ENCODE measurements around the gene ASMT.
"Not testable (repeated sequence)": the region's sequence is repeated elsewhere in the genome, so short reads cannot be mapped to it uniquely, and the experiment has no call there.

ASMT gene

GRCh38 chrX:1657367-1658070, 42.7 kb downstream of the ASMT start:
- CTCF ChIA-PET, result no interaction called here
- Mint-ChIP-seq H3K27ac (peak overlapping the region; percentile 92), H3K4me3 (peak overlapping the region; percentile 98), H3K9me3 (no peaks in the 10 kb centered on the region), H3K27me3 (no peaks in the 10 kb centered on the region), H3K36me3 (peaks cover 22% of the 10 kb centered on the region), H3K4me1 (peaks cover 39% of the 10 kb centered on the region)
- peak; percentile 71 for DNase-seq

GRCh38 chrX:1658071-1658491, 43.2 kb downstream of the ASMT start:
- H3K4me3 Mint-ChIP-seq, result peak overlapping the region; percentile 98
- DNase-seq, result peak; percentile 26
- CTCF ChIA-PET, result no interaction called here
- H3K36me3 Mint-ChIP-seq, result peaks cover 23% of the 10 kb centered on the region
- no peaks in the 10 kb centered on the region for H3K9me3 Mint-ChIP-seq
- H3K27ac Mint-ChIP-seq, result peak overlapping the region; percentile 92
- no peaks in the 10 kb centered on the region for H3K27me3 Mint-ChIP-seq
- H3K4me1 Mint-ChIP-seq, result peaks cover 41% of the 10 kb centered on the region

DNA sequence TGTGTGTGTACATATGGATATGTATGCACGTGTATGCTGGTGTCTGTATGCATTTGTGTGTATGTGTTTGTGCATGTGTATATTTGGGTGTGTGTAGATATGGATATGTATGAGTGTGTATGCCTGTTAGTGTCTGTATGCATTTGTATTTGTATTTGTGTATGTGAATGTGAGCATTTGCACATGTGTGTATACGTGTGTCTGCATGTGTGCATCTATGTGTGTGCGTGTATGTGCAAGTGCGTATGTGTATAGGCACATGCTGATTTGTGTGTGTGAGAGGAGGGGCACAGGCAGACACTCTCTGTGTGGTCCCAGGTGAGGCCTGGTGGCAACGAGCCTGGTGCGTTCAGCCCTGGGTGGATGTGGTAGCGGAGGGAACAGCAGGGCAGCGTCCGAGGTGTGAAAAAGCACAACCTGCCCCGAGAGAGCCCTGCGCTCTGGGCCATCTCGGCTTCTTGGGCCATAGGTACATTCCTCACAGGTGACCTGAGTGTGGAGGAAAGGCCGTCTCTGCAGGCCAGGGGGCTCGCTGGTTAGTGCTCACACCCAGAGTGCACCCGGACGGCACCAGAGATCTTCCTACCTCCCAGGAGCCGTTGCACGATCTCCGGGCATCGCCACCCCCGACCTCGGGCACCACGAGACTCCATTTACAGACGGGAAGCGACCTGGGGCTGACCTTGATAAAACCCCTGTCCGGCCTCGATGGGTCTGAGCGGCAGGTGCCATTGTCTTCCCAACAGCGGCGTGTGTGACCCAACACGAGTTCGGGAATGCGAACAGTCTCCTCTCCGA, 45.0 kb downstream of the ASMT start:
- no peak for DNase-seq
- peaks cover 52% of the 10 kb centered on the region for H3K4me1 Mint-ChIP-seq
- H3K36me3 Mint-ChIP-seq, result peaks cover 33% of the 10 kb centered on the region

GRCh38 chrX:1661048-1661921, 46.4 kb downstream of the ASMT start:
- Mint-ChIP-seq H3K9me3 (no peaks in the 10 kb centered on the region), H3K27ac (peak overlapping the region; percentile 98), H3K27me3 (no peaks in the 10 kb centered on the region), H3K4me3 (peak overlapping the region; percentile 83), H3K4me1 (peaks cover 60% of the 10 kb centered on the region), H3K36me3 (peaks cover 45% of the 10 kb centered on the region)
- CTCF ChIA-PET, result no interaction called here
- peak; percentile 98 for DNase-seq

More for the DNA sequence above, 45.0 kb downstream of the ASMT start:
- peak overlapping the region; percentile 98 for H3K4me3 Mint-ChIP-seq
- H3K27me3 Mint-ChIP-seq, result no peaks in the 10 kb centered on the region
- H3K9me3 Mint-ChIP-seq, result no peaks in the 10 kb centered on the region
- H3K27ac Mint-ChIP-seq, result peak overlapping the region; percentile 72
- CTCF ChIA-PET, result no interaction called here

DNA sequence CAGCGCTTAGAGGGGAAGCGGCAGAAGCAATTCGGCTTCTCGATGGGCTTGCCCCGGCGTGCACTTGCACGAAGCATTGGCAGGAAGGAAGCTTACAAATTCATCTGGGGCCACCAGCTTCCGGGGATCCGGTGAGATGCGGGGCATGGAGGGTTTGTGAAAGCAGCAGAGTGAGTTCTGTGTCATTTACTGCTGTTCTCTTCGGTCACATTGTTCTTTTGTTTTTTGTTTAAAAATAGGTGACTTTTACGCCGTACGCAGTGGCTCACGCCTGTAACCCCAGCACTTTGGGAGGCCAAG, 47.0 kb downstream of the ASMT start:
- Mint-ChIP-seq H3K4me3 (peak overlapping the region; percentile 83), H3K27me3 (no peaks in the 10 kb centered on the region), H3K9me3 (no peaks in the 10 kb centered on the region), H3K4me1 (peaks cover 57% of the 10 kb centered on the region), H3K36me3 (peaks cover 48% of the 10 kb centered on the region), H3K27ac (peak overlapping the region; percentile 98)
- no peak for DNase-seq
- CTCF ChIA-PET, result no interaction called here

DNA sequence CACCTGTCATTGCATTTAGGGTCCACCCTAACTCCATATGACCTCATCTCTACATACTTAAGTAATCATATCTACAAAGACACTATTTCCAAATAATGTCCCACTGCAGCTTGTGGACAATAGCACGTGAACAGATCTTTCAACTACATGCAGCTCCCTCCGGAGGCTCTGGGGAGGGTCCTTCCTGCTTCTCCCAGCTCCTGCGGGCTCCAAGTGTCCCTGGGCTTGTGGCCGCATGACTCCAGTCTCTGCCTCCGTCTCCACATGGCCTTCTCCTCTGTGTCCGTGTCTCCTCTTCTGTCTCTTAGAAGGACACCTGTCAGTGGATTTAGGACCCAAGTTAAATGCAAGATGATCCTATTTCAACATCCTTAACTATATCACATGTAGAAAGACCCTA, 52.7 kb downstream of the ASMT start:
- H3K4me3 Mint-ChIP-seq, result no peak overlapping the region
- no peak for DNase-seq
- H3K27ac Mint-ChIP-seq, result no peak overlapping the region
- no peaks in the 10 kb centered on the region for H3K9me3 Mint-ChIP-seq
- H3K36me3 Mint-ChIP-seq, result peaks cover 47% of the 10 kb centered on the region
- H3K4me1 Mint-ChIP-seq, result peaks cover 21% of the 10 kb centered on the region
- CTCF ChIA-PET, result no interaction called here
- no peaks in the 10 kb centered on the region for H3K27me3 Mint-ChIP-seq

GRCh38 chrX:1673337-1673736, 58.5 kb downstream of the ASMT start:
- peak; percentile 63 for DNase-seq
- CTCF ChIA-PET, result no interaction called here
- peaks cover 20% of the 10 kb centered on the region for H3K36me3 Mint-ChIP-seq
- no peak overlapping the region for H3K4me3 Mint-ChIP-seq
- H3K4me1 Mint-ChIP-seq, result no peaks in the 10 kb centered on the region
- no peak overlapping the region for H3K27ac Mint-ChIP-seq
- H3K9me3 Mint-ChIP-seq, result no peaks in the 10 kb centered on the region
- no peaks in the 10 kb centered on the region for H3K27me3 Mint-ChIP-seq

DNA sequence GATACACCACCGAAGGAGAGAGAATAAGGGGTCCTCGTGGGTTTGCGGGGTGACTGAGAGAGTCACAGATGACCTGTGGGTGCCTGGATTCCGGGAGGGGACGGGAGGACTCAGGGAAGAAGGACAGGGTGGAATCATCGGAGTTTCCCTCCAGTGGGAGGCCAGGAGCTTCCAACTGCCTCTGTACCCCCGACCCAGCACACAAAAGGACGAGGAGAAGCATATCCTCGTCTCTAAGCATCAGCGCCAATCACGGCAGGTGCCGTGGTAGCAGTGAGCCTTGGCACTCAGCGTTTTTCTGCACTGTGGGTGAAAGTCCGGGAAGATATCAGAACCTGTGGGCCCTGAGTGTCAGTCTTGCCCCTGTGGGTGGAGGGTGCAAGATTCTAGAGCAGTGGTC, 62.0 kb downstream of the ASMT start:
- Mint-ChIP-seq H3K9me3 (peaks cover under 1% of the 10 kb centered on the region), H3K36me3 (peaks cover 13% of the 10 kb centered on the region), H3K27me3 (peaks cover 5% of the 10 kb centered on the region), H3K27ac (no peak overlapping the region), H3K4me3 (no peak overlapping the region), H3K4me1 (peaks cover 13% of the 10 kb centered on the region)
- CTCF ChIA-PET, result no interaction called here
- DNase-seq, result no peak

DNA sequence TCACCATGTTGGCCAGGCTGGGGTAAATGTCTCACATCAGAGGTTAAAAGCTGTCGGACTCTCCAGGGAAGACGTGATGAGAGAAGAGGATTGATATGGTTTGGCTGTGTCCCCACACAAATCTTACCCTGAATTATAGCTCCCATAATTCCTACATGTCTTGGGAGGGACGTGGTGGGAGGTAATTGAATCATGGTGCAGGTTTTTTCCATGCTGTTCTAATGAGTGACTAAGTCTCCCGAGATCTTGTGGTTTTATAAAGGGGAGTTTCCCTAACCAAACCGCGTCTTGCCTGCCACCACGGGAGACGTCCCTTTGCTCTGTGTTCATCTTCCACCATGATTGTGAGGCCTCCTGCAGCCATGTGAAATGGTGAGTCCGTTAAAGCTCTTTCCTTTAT, 64.4 kb downstream of the ASMT start:
- peaks cover 22% of the 10 kb centered on the region for H3K36me3 Mint-ChIP-seq
- CTCF ChIA-PET, result no interaction called here
- H3K9me3 Mint-ChIP-seq, result peaks cover 8% of the 10 kb centered on the region
- H3K4me3 Mint-ChIP-seq, result no peak overlapping the region
- DNase-seq, result peak; percentile 27
- H3K4me1 Mint-ChIP-seq, result peaks cover 28% of the 10 kb centered on the region
- no peak overlapping the region for H3K27ac Mint-ChIP-seq
- H3K27me3 Mint-ChIP-seq, result peaks cover 8% of the 10 kb centered on the region

DNA sequence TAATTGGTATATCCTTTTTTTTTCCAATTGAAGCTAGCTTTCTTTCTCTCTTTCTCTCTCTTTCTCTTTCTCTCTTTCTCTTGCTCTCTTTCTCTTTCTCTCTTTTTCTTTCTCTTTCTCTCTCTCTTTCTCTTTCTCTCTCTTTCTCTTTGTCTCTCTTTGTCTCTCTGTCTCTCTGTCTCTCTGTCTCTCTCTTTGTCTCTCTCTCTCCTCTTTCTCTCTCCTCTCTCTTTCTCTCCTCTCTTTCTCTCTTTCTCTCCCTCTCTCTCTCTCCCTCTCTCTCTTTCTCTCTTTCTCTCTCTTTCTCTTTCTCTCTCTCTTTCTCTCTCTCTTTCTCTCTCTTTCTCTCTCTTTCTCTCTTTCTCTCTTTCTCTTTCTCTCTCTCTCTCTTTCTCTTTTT, 66.6 kb downstream of the ASMT start:
- no peak for DNase-seq
- Mint-ChIP-seq H3K4me1 (peaks cover 28% of the 10 kb centered on the region), H3K4me3 (peak overlapping the region; percentile 13), H3K9me3 (peaks cover 8% of the 10 kb centered on the region), H3K36me3 (peaks cover 35% of the 10 kb centered on the region), H3K27me3 (peaks cover 8% of the 10 kb centered on the region), H3K27ac (peak overlapping the region; percentile 64)
- CTCF ChIA-PET, result no interaction called here

DNA sequence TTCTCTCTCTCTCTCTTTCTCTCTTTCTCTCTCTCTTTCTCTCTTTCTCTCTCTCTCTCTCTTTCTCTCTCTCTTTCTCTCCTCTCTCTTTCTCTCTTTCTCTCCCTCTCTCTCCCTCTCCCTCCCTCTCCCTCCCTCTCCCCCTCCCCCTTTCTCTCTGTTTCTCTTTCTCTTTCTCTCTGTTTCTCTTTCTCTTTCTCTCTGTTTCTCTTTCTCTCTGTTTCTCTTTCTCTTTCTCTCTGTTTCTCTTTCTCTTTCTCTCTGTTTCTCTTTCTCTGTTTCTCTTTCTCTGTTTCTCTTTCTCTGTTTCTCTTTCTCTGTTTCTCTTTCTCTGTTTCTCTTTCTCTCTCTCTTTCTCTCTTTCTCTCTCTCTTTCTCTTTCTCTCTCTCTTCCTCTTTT, 67.0 kb downstream of the ASMT start:
- H3K9me3 Mint-ChIP-seq, DNase-seq, H3K27me3 Mint-ChIP-seq, CTCF ChIA-PET: not testable (repeated sequence)
- H3K27ac Mint-ChIP-seq, result peak overlapping the region; percentile 87
- H3K4me1 Mint-ChIP-seq, result peaks cover 28% of the 10 kb centered on the region
- H3K36me3 Mint-ChIP-seq, result peaks cover 35% of the 10 kb centered on the region
- peak overlapping the region; percentile 56 for H3K4me3 Mint-ChIP-seq

- H3K4me3 Mint-ChIP-seq, result peak overlapping the region; percentile 56
- CTCF ChIA-PET, result not testable (repeated sequence)
These were observed 67.6 kb downstream of the ASMT start for GRCh38 chrX:1682501-1682900.

DNA sequence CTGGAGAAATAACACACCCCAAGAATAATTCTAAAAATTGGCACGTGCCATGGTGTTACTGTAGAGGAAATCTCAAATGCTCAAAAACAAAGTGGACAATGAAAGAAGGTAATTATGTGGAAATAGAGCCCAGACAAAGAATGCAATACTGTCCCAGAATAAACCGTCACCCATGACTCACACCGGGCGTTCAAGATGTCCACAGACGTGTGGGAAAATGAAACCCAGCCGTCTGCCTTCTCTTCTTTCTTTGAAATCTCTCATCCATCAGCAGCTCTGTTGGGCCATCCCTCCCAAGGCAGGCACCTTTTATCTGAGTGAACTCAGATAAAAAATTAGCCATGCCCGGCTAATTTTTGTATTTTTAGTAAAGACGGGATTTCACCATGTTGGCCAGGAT, 70.0 kb downstream of the ASMT start:
- H3K27ac Mint-ChIP-seq, CTCF ChIA-PET: not testable (repeated sequence)

More at GRCh38 chrX:1682501-1682900, 67.6 kb downstream of the ASMT start:
- H3K36me3 Mint-ChIP-seq, result peaks cover 35% of the 10 kb centered on the region
- not testable (repeated sequence) for H3K9me3 Mint-ChIP-seq, DNase-seq, H3K27me3 Mint-ChIP-seq
- peaks cover 28% of the 10 kb centered on the region for H3K4me1 Mint-ChIP-seq
- H3K27ac Mint-ChIP-seq, result peak overlapping the region; percentile 87

DNA sequence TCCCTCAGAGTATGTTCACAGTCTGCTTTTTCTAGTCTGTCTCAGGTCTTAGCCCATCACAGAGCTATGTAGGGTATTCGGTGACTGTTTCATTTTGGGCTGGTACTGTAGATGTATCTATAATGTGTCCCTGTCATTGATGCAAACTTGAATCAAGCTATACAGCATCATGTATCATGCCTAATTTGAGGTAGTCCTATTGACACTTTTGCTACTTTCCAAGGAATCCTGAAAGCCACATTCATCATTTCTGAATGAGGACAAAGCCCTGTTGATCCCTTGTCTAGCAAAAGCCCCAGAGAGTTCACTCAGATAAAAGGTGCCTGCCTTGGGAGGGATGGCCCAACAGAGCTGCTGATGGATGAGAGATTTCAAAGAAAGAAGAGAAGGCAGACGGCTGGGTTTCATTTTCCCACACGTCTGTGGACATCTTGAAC, 70.6 kb downstream of the ASMT start:
- CTCF ChIA-PET, DNase-seq, H3K4me3 Mint-ChIP-seq, H3K27me3 Mint-ChIP-seq, H3K27ac Mint-ChIP-seq: not testable (repeated sequence)
- H3K9me3 Mint-ChIP-seq, result peaks cover 10% of the 10 kb centered on the region
- peaks cover 21% of the 10 kb centered on the region for H3K4me1 Mint-ChIP-seq
- H3K36me3 Mint-ChIP-seq, result peaks cover 40% of the 10 kb centered on the region

More for the DNA sequence above, 70.0 kb downstream of the ASMT start:
- not testable (repeated sequence) for H3K9me3 Mint-ChIP-seq, H3K27me3 Mint-ChIP-seq, DNase-seq, H3K4me3 Mint-ChIP-seq
- Mint-ChIP-seq H3K36me3 (peaks cover 36% of the 10 kb centered on the region), H3K4me1 (peaks cover 21% of the 10 kb centered on the region)

Data from activated naive CD4-positive, alpha-beta T cell treated with anti-CD3 and anti-CD28 coated beads, Interleukin-2, amount 10 ng/mL, durations not matched to agents 7 days and 5 days (primary cell).